Kasumi-1 (cell line): ENCODE measurements around the gene RPL27.
A peak's percentile ranks its signal among the peaks of the same experiment; 100 is the strongest.
"Not testable (repeated sequence)": the region's sequence is repeated elsewhere in the genome, so short reads cannot be mapped to it uniquely, and the experiment has no call there.

Experiments used
- DNase-seq, 2 experiments: peaks; one replicate each; lab custom pipeline; 2025; lab: John Stamatoyannopoulos, UW

Gene RPL27

GRCh38 chr17:42997984-42998938 is at the start of gene RPL27:
Gene RPL27, plus strand, starts transcription at chr17:42998419. Its CDS starts 332 bp downstream, at chr17:42998751.
- DNase-seq: peak; percentile 100

- no peak for DNase-seq
Measured at GRCh38 chr17:42950044-42950783, 48.0 kb upstream of the RPL27 start.

- no peak for DNase-seq
Measured at GRCh38 chr17:42953669-42954068, 44.5 kb upstream of the RPL27 start.

- peak; percentile 90 to 95 for DNase-seq
Measured at GRCh38 chr17:42964161-42964932, 33.9 kb upstream of the RPL27 start, which contains the start of gene AARSD1. Gene AARSD1, minus strand, starts transcription at chr17:42964454. Its CDS starts 14 bp downstream, at chr17:42964440.

- no peak for DNase-seq
Measured at GRCh38 chr17:42967925-42968324, 30.3 kb upstream of the RPL27 start.

GRCh38 chr17:42969001-42969581 is 29.1 kb upstream of the RPL27 start:
- peak in 1 of 2 experiments; percentile 13 for DNase-seq

- DNase-seq: no peak
Measured at GRCh38 chr17:42971589-42971988, 26.6 kb upstream of the RPL27 start.

- DNase-seq: not testable (repeated sequence)
Measured at GRCh38 chr17:42973323-42973722, 24.9 kb upstream of the RPL27 start.

- DNase-seq: no peak
Measured at GRCh38 chr17:42975265-42975664, 23.0 kb upstream of the RPL27 start.

- DNase-seq: not testable (repeated sequence)
Measured at GRCh38 chr17:42975701-42976100, 22.5 kb upstream of the RPL27 start.

GRCh38 chr17:42979511-42980273 is 18.5 kb upstream of the RPL27 start, which contains the start of gene PTGES3L:
Gene PTGES3L, minus strand, starts transcription at chr17:42980080. Its CDS starts 27 bp downstream, at chr17:42980053.
- DNase-seq: peak; percentile 74 to 77

GRCh38 chr17:42980274-42980765 is 17.9 kb upstream of the RPL27 start, which contains the start of gene RUNDC1:
Gene RUNDC1, plus strand, starts transcription at chr17:42980565. Its CDS starts 12 bp downstream, at chr17:42980577.
- peak; percentile 73 to 75 for DNase-seq

- peak; percentile 60 to 61 for DNase-seq
Measured at GRCh38 chr17:42980766-42981397, 17.3 kb upstream of the RPL27 start.

- no peak for DNase-seq
Measured at GRCh38 chr17:42982266-42982665, 16.0 kb upstream of the RPL27 start.

GRCh38 chr17:42985225-42985624 is 13.0 kb upstream of the RPL27 start:
- DNase-seq: peak; percentile 94 to 97

GRCh38 chr17:42989141-42989540 is 9.1 kb upstream of the RPL27 start:
- DNase-seq: no peak

GRCh38 chr17:42989726-42990652 is 8.2 kb upstream of the RPL27 start:
- no peak for DNase-seq

- no peak for DNase-seq
Measured at GRCh38 chr17:42991471-42991870, 6.7 kb upstream of the RPL27 start.

GRCh38 chr17:42992872-42993271 is 5.3 kb upstream of the RPL27 start:
- no peak for DNase-seq
